K562 (cell line): ENCODE measurements around the gene HNRNPDL. TPM values are rescaled to one million over a fixed set of nuclear protein-coding genes. Genes with fewer than 3 reads are reported as not detected.

Source experiments
- CCNT2 ChIP-seq: IDR thresholded peaks from 2 replicates; pipeline ENCODE4 v1.6.1; 2011; ENCODE audit warnings: borderline replicate concordance, low read depth, mild to moderate bottlenecking, moderate library complexity, mixed read lengths, low read length; ENCODE audit not compliant: insufficient read length; ENCODE audit errors: extremely low read depth
- CREB1 ChIP-seq, 2 experiments: sonication (generic) in 1 of 2; formaldehyde crosslinking in 1 of 2; IDR thresholded peaks; 2 replicates each; pipeline versions ENCODE4 v1.6.1 to v1.8.0; 2012 to 2022; ENCODE audit warnings: inconsistent platforms in 1 of 2, mild to moderate bottlenecking in 1 of 2, missing genetic modification reagents in 1 of 2, moderate library complexity in 1 of 2
- CTBP1 ChIP-seq: fragments of 450-650 bp; IDR thresholded peaks from 2 replicates; pipeline ENCODE4 v1.6.1; 2016; ENCODE audit warnings: borderline replicate concordance
- ELF4 ChIP-seq: fragments of 450-650 bp; formaldehyde crosslinking; IDR thresholded peaks from 2 replicates; pipeline ENCODE4 v1.4.0; 2022; ENCODE audit warnings: missing genetic modification characterization
- ETS1 ChIP-seq: conservative IDR thresholded peaks from 2 replicates; pipeline ENCODE4 v1.6.1; 2011; ENCODE audit warnings: low read depth, mild to moderate bottlenecking, low read length; ENCODE audit not compliant: control insufficient read depth
- GATAD2B ChIP-seq: fragments of 450-650 bp; IDR thresholded peaks from 2 replicates; pipeline ENCODE4 v1.6.1; 2017; ENCODE audit warnings: mild to moderate bottlenecking, borderline replicate concordance
- HOXB6 ChIP-seq: fragments of 250-450 bp; sonication (Bioruptor Pico); IDR thresholded peaks from 2 replicates; pipeline ENCODE4 v1.5.1; 2022; ENCODE audit warnings: mild to moderate bottlenecking, borderline replicate concordance
- JUN ChIP-seq, 2 experiments: sonication (generic) in 1 of 2; formaldehyde crosslinking in 1 of 2; IDR thresholded peaks; 2 replicates each; pipeline versions ENCODE4 v1.6.1 to v1.8.0; 2012 to 2022; ENCODE audit warnings: borderline replicate concordance in 2 of 2, mild to moderate bottlenecking in 2 of 2, improper control_type of control experiment in 1 of 2, low read depth in 1 of 2, low read length in 1 of 2, missing genetic modification reagents in 1 of 2
- KHSRP ChIP-seq: fragments of 450-650 bp; IDR thresholded peaks from 2 replicates; pipeline ENCODE4 v1.6.1; 2017
- MCM5 ChIP-seq: fragments of 450-650 bp; IDR thresholded peaks from 2 replicates; pipeline ENCODE4 v1.6.1; 2016; ENCODE audit warnings: low read depth
- NCOR1 ChIP-seq: fragments of 450-650 bp; IDR thresholded peaks from 2 replicates; pipeline ENCODE4 v1.6.1; 2016; ENCODE audit warnings: mild to moderate bottlenecking, moderate library complexity
- NR1H2 ChIP-seq: sonication (generic); formaldehyde crosslinking; IDR thresholded peaks from 2 replicates; pipeline ENCODE4 v1.4.0; 2020; ENCODE audit warnings: mild to moderate bottlenecking, missing genetic modification reagents
- NR2C2 ChIP-seq, 2 experiments: fragments of 200-800 bp in 1 of 2; sonication (Bioruptor generic) in 1 of 2; sonication (generic) in 1 of 2; formaldehyde crosslinking in 1 of 2; IDR thresholded peaks; 2 replicates each; pipeline versions ENCODE4 v1.6.1 to v1.8.0; 2016 to 2022; ENCODE audit warnings: mild to moderate bottlenecking in 1 of 2, missing compliant biosample characterization in 1 of 2, missing genetic modification characterization in 1 of 2, missing genetic modification reagents in 1 of 2
- NR3C1 ChIP-seq: sonication (generic); formaldehyde crosslinking; IDR thresholded peaks from 2 replicates; pipeline ENCODE4 v1.8.1; 2022; ENCODE audit warnings: missing genetic modification reagents
- POLR2G ChIP-seq: fragments of 200-400 bp; formaldehyde crosslinking; IDR thresholded peaks from 2 replicates; pipeline ENCODE4 v1.6.1; 2017; ENCODE audit warnings: low read depth, mild to moderate bottlenecking, antibody characterized with exemption, low read length, moderate library complexity
- POLR3A ChIP-seq: IDR thresholded peaks from 2 replicates; pipeline ENCODE4 v1.6.1; 2011; ENCODE audit warnings: borderline replicate concordance, mild to moderate bottlenecking, moderate library complexity; ENCODE audit not compliant: insufficient read length, insufficient read depth; ENCODE audit errors: extremely low read depth
- PREB ChIP-seq: sonication (generic); formaldehyde crosslinking; IDR thresholded peaks from 2 replicates; pipeline ENCODE4 v1.8.1; 2023; ENCODE audit warnings: mild to moderate bottlenecking, missing genetic modification reagents
- RBM39 ChIP-seq: fragments of 200-400 bp; formaldehyde crosslinking; optimal IDR thresholded peaks from 2 replicates; pipeline ENCODE3; 2018; ENCODE audit warnings: low read depth, low read length
- SIN3A ChIP-seq, 2 experiments: fragments of 150-350 bp in 1 of 2; IDR thresholded peaks; 2 replicates each; pipeline ENCODE4 v1.6.1; 2011 to 2016; ENCODE audit warnings: borderline replicate concordance in 2 of 2, low read depth in 2 of 2, low read length in 2 of 2, mild to moderate bottlenecking in 2 of 2, moderate library complexity in 2 of 2; ENCODE audit not compliant: control insufficient read depth in 1 of 2
- TAF7 ChIP-seq: fragments of 450-650 bp; IDR thresholded peaks from 2 replicates; pipeline ENCODE4 v1.6.1; 2016; ENCODE audit warnings: missing genetic modification characterization, missing compliant biosample characterization
- ZFP91 ChIP-seq: sonication (generic); formaldehyde crosslinking; IDR thresholded peaks from 2 replicates; pipeline ENCODE4 v1.8.0; 2022; ENCODE audit warnings: mild to moderate bottlenecking, missing genetic modification reagents
- ZNF134 ChIP-seq: fragments of 250-450 bp; sonication (Bioruptor Pico); conservative IDR thresholded peaks from 2 replicates; pipeline ENCODE4 v1.4.0; 2020
- ZNF143 ChIP-seq: sonication (generic); formaldehyde crosslinking; IDR thresholded peaks from 2 replicates; pipeline ENCODE4 v1.9.0; 2022; ENCODE audit warnings: mild to moderate bottlenecking, missing genetic modification reagents
- ZNF24 ChIP-seq: fragments of 450-650 bp; IDR thresholded peaks from 2 replicates; pipeline ENCODE4 v1.6.1; 2016
- polyA plus RNA-seq, 8 experiments: library from polyadenylated mRNA; depleted of rRNA in 4 of 8; stranded (reverse) in 5 of 8; unstranded in 3 of 8; fragments of >200 nt; fragmentation: Nextera tagmentation in 2 of 8; fragmentation: Illumina TruSeq in 1 of 8; extraction: Ambion mirVana in 2 of 8; extraction: Trizol in 1 of 8; gene quantifications; 2 replicates each; pipeline versions ENCODE4 v1.2.1 to v1.2.3, GENCODE V29; 2011 to 2014; ENCODE audit warnings: inconsistent platforms in 1 of 8, missing spikeins in 1 of 8
- total RNA-seq, 7 experiments: library from RNA; depleted of rRNA in 6 of 7; stranded (reverse); fragments of >200 nt in 6 of 7; fragmentation: Illumina TruSeq in 2 of 7; extraction: Trizol in 2 of 7; gene quantifications; 2 replicates each; pipeline versions ENCODE4 v1.2.1 to v1.2.3, GENCODE V29; 2011 to 2021; ENCODE audit warnings: low replicate concordance in 1 of 7

The HNRNPDL gene
- total and polyA plus RNA-seq, 9 of the 15 experiments (the other 6 are each of a cell fraction or from before 2014, with no cell fraction given), result 243 to 652 (median 351) TPM

- TF ChIP-seq CCNT2 (peak; percentile 80), POLR3A (no peak), TAF7 (tag) (peak; percentile 71), ZNF143 (no peak), POLR2G (peak; percentile 97), ETS1 (peak; percentile 65; the same call in 1 of the 2 replicates), RBM39 (no peak), ZFP91 (CRISPR knock-in tag) (peak; percentile 32; the same call in 1 of the 2 replicates), HOXB6 (CRISPR knock-in tag) (no peak), ZNF24 (peak; percentile 24; the same call in 1 of the 2 replicates), NR1H2 (CRISPR knock-in tag) (no peak), MCM5 (no peak), ELF4 (no peak), ZNF134 (CRISPR knock-in tag) (no peak), SIN3A (IDR thresholded peaks at IDR 0.05; ENCODE audit: borderline replicate concordance in 2 of 2, control insufficient read depth in 1 of 2, low read depth in 2 of 2, low read length in 2 of 2) (peak; percentile 38 to 86; a peak in 2 of 4 replicates), GATAD2B (peak; percentile 76; the same call in 1 of the 2 replicates), JUN (IDR thresholded peaks at IDR 0.05; ENCODE audit: borderline replicate concordance, low read depth, low read length) (peak; percentile 75), JUN (CRISPR knock-in tag; IDR thresholded peaks at IDR 0.05; ENCODE audit: borderline replicate concordance) (no peak), KHSRP (no peak), CTBP1 (peak; percentile 89), PREB (CRISPR knock-in tag) (0 out of 2 replicates have a peak, but pooled peaks have one; percentile 50), CREB1 (IDR thresholded peaks at IDR 0.05) (peak; percentile 96), CREB1 (CRISPR knock-in tag; IDR thresholded peaks at IDR 0.05) (peak; percentile 97), NR3C1 (no peak), NR2C2 (CRISPR knock-in tag; IDR thresholded peaks at IDR 0.05) (no peak), NR2C2 (tag; IDR thresholded peaks at IDR 0.05) (no peak; the same call in 1 of the 2 replicates), NCOR1 (peak; percentile 60)
Observed at GRCh38 chr4:82428969-82429727, 1.1 kb downstream of the HNRNPDL start (continued).
